Measurements from ENCODE around the gene PPARD. TPM values are rescaled to one million over a fixed set of nuclear protein-coding genes. Genes with fewer than 3 reads are reported as not detected.

PPARD gene
- total and polyA plus RNA-seq, 10 donors: 9.4 to 37.4 (median 30.2) TPM

DNA sequence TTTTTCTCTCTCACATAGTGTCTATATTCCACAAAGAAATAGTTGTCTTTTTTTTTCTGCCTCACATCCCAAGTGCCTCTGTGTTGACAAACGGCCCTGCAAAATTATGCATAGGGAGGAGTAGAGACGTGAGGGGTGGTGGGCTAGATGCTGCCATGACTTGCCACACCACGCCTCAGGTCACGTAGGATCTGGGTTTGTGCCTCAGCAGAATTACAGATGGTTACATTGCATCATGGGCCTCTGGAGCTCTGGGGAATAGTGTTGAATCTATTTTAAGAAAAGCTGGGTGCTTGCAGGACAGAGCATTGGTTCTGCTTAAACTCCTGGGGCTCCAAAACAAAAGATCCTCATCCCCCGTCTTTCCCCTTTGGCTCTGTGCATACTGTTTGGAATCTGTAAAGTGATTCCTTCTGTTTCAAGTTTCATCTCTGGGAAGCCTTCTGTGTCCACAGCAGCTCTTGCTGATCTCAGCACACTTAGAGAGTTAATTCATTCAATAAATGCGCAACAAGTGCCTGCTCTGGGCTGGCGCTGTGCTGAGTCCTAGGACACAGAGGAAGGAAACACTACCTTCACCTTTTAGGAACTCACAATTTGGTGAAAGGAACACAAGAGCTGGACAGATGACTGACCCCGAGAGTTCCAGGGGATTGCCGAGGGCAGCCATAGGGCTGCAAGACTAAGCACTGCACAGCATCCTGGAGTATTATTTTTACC, 112.2 kb downstream of the PPARD start:
- H3K4me3 ChIP-seq: no peak overlapping the region
- intact Hi-C loops (cut with DNase I; ENCODE audit: low total_unique reads): loop anchor here (5.0 kb wide), 1 partner anchor 112 kb away; the partner anchor contains the start of gene PPARD
- 85 to 92% (median 89%) methylated on average over 9 of the region's 9 CpGs for WGBS, 5 donors

DNA sequence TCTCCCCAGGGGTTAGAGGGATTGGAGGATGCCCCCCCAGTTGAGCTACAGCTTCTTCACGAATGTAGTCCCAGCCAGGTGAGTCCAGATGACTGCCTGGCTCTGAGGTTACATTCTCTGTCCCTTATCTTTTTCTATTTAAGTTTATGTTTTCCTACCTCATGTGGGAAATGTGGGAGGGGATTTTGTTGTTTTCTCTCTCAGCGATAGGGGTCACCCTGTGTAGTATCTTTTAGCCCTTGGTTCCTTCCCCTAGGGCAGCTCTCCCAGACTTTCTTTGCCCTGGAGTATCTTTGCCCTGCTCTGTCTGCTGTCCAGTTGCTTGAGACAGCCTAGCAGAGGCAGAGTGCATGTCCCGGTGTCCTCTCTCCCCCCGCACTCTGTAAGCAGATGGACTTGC, 115.5 kb downstream of the PPARD start:
- H3K27me3 ChIP-seq (replicated peaks in 1 of 7): no peaks in the 10 kb centered on the region
- no peak overlapping the region for H3K27ac ChIP-seq
- 80 to 93% (median 92%) methylated on average over 4 of the region's 4 CpGs for WGBS, 5 donors
- H3K4me3 ChIP-seq: no peak overlapping the region
- H3K4me1 ChIP-seq: peaks cover 7 to 22% (median 12%) of the 10 kb centered on the region in 6 donors
- no peaks in the 10 kb centered on the region for H3K9me3 ChIP-seq
- DNase-seq: no peak
- intact Hi-C loops (cut with DNase I; ENCODE audit: low total_unique reads): no loop called here
- TF ChIP-seq POLR2A (IDR thresholded peaks at IDR 0.05) (no peak), POLR2AphosphoS5 (IDR thresholded peaks at IDR 0.05) (no peak)
- TF ChIP-seq, protein P1, sequence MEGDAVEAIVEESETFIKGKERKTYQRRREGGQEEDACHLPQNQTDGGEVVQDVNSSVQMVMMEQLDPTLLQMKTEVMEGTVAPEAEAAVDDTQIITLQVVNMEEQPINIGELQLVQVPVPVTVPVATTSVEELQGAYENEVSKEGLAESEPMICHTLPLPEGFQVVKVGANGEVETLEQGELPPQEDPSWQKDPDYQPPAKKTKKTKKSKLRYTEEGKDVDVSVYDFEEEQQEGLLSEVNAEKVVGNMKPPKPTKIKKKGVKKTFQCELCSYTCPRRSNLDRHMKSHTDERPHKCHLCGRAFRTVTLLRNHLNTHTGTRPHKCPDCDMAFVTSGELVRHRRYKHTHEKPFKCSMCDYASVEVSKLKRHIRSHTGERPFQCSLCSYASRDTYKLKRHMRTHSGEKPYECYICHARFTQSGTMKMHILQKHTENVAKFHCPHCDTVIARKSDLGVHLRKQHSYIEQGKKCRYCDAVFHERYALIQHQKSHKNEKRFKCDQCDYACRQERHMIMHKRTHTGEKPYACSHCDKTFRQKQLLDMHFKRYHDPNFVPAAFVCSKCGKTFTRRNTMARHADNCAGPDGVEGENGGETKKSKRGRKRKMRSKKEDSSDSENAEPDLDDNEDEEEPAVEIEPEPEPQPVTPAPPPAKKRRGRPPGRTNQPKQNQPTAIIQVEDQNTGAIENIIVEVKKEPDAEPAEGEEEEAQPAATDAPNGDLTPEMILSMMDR (IDR thresholded peaks at IDR 0.05 in 8 of 11, conservative IDR thresholded peaks at IDR 0.05 in 3 of 11): no peak
- peaks cover 0 to 76% (median 26%) of the 10 kb centered on the region in 6 donors for H3K36me3 ChIP-seq

More for the DNA sequence above, 112.2 kb downstream of the PPARD start:
- no peak for DNase-seq
- Histone ChIP-seq H3K27ac (no peak overlapping the region), H3K4me1 (peaks cover 17 to 44% (median 25%) of the 10 kb centered on the region in 6 donors), H3K36me3 (peaks cover 0 to 43% (median 14%) of the 10 kb centered on the region in 6 donors), H3K27me3 (replicated peaks in 1 of 7) (no peaks in the 10 kb centered on the region), H3K9me3 (no peaks in the 10 kb centered on the region)
- TF ChIP-seq POLR2AphosphoS5 (IDR thresholded peaks at IDR 0.05) (no peak), POLR2A (IDR thresholded peaks at IDR 0.05) (no peak)
- TF ChIP-seq, protein P1 (IDR thresholded peaks at IDR 0.05 in 8 of 11, conservative IDR thresholded peaks at IDR 0.05 in 3 of 11): no peak

DNA sequence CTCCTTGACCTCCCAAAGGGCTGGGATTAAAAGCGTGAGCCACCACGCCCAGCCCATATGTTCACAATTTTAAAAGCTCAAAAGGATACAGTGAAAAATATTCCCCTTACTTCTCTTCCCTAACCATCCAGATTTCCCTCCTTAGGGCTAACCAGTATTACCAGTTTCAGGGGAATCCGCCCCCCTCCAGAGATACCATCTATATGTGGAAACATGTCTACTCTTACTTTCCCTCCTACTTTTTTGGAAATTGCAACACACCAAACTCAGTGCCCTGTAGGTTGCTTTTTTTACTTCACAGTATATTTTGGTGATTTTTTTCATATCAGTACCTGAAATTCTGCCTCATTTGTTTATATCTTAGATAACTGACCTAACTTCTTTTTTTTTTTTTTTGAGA, 118.9 kb downstream of the PPARD start:
- WGBS, 5 donors: 77 to 100% (median 92%) methylated on average over 3 of the region's 3 CpGs
- Histone ChIP-seq H3K36me3 (peaks cover 0 to 88% (median 22%) of the 10 kb centered on the region in 6 donors), H3K27me3 (replicated peaks in 1 of 7) (no peaks in the 10 kb centered on the region), H3K4me3 (no peak overlapping the region), H3K9me3 (no peaks in the 10 kb centered on the region), H3K4me1 (no peaks in the 10 kb centered on the region), H3K27ac (no peak overlapping the region)
- no peak for DNase-seq
- TF ChIP-seq POLR2A (IDR thresholded peaks at IDR 0.05) (no peak), POLR2AphosphoS5 (IDR thresholded peaks at IDR 0.05) (no peak)
- TF ChIP-seq, protein P1 (IDR thresholded peaks at IDR 0.05 in 8 of 11, conservative IDR thresholded peaks at IDR 0.05 in 3 of 11): no peak
- intact Hi-C loops (cut with DNase I; ENCODE audit: low total_unique reads): no loop called here

DNA sequence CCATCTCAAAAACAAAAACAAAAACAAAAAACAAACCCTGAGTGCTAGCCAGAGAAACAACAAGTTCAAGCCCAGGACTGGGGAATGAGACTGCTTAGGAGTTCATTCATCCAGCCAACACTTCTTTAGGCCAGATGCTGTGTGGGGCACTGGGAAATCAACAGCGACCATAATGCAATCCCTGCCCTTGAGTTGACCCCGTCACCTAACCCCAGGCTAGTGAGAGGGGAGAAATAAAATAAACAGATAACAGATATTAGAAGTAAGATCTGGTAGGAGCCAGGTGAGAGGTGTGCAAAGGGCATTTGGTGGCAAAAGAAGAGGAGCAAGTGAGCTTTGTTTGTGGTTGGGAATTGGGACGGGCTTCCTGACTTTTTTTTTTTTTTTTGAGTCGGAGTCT, 120.9 kb downstream of the PPARD start:
- no peaks in the 10 kb centered on the region for H3K9me3 ChIP-seq
- no peak overlapping the region for H3K27ac ChIP-seq
- no peaks in the 10 kb centered on the region for H3K27me3 ChIP-seq (replicated peaks in 1 of 7)
- DNase-seq: no peak
- TF ChIP-seq, protein P1 (IDR thresholded peaks at IDR 0.05 in 8 of 11, conservative IDR thresholded peaks at IDR 0.05 in 3 of 11): no peak
- TF ChIP-seq POLR2A (IDR thresholded peaks at IDR 0.05): no peak
- TF ChIP-seq POLR2AphosphoS5 (IDR thresholded peaks at IDR 0.05): no peak
- H3K4me3 ChIP-seq: no peak overlapping the region
- peaks cover 0 to 73% (median 16%) of the 10 kb centered on the region in 6 donors for H3K36me3 ChIP-seq
- 93 to 96% (median 94%) methylated on average over 4 of the region's 4 CpGs for WGBS, 5 donors
- peaks cover 3 to 10% (median 7%) of the 10 kb centered on the region in 6 donors for H3K4me1 ChIP-seq
- intact Hi-C loops (cut with DNase I; ENCODE audit: low total_unique reads): no loop called here

Data from spleen (tissue), 11 donors.